Large intestine (tissue), 3 donors: ENCODE measurements around the gene TSPEAR. TPM values are rescaled to one million over a fixed set of nuclear protein-coding genes. Genes with fewer than 3 reads are reported as not detected.

Source experiments
- DNase-seq, 2 donors: peaks; one replicate each; pipeline versions ENCODE4 v3.0.0 to v3.0.0-alpha.2; 2013
- H3K27ac ChIP-seq: one replicate; pipeline ENCODE4 v1.5.1; 2013; ENCODE audit warnings: low read length
- H3K27me3 ChIP-seq: 2 replicates; pipeline ENCODE4 v1.6.1; 2013; ENCODE audit warnings: low read length; ENCODE audit not compliant: control insufficient read depth, insufficient read depth
- H3K36me3 ChIP-seq: 2 replicates; pipeline ENCODE4 v1.6.1; 2013; ENCODE audit warnings: low read length; ENCODE audit not compliant: control insufficient read depth, insufficient read depth
- H3K4me1 ChIP-seq: one replicate; pipeline ENCODE4 v1.6.1; 2013; ENCODE audit warnings: low read length; ENCODE audit not compliant: control insufficient read depth, insufficient read depth
- H3K4me3 ChIP-seq: one replicate; pipeline ENCODE4 v1.5.1; 2013; ENCODE audit warnings: low read length
- H3K9me3 ChIP-seq: one replicate; pipeline ENCODE4 v1.6.1; 2013; ENCODE audit warnings: mild to moderate bottlenecking, low read depth, low read length, moderate library complexity; ENCODE audit not compliant: control insufficient read depth
- WGBS: methylation state at CpG from one replicate; pipeline ENCODE4 v1.1.5; 2013; ENCODE audit warnings: low lambda C conversion rate; ENCODE audit not compliant: insufficient coverage; 5-methylcytosine and 5-hydroxymethylcytosine counted together
- polyA plus RNA-seq: library from polyadenylated mRNA; unstranded; fragments of 120-200 nt; gene quantifications from one replicate; pipeline ENCODE4 v1.2.1, GENCODE V29; 2013

The TSPEAR gene
- polyA plus RNA-seq, 1 donor: 0.55 TPM

DNA sequence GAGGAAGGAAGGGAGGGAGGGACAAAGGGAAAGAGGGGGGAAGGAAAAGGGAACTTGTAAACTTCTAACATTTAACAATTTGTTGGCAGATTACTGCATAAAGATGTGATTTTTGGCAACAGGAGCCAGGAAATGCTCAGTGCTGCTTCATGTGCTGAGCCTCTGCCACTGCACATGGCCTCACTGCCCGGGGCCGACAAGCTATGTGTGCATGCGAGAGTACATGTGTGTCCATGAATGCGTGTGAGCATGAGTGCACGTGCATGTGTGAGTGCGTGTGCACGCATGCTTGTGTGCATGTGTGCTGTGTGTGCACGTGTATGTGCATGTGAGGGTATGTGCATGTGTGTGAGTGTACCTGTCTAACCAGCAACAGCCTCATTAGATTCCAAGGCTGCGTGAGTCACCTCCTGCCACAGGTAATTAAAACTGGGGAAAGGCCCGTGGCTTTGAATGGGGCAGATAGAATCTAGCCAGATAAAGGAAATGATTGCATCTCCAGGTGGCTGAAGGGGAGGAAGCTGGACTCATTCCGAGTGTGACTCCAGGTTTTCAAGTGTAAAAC is 41.4 kb upstream of the TSPEAR start:
- WGBS: no CpG with 5 or more reads among the region's 11 CpGs

GRCh38 chr21:44751799-44752636 is 40.6 kb upstream of the TSPEAR start:
- no peaks in the 10 kb centered on the region for H3K9me3 ChIP-seq
- no peak for DNase-seq
- peaks cover 15% of the 10 kb centered on the region for H3K27me3 ChIP-seq
- H3K4me1 ChIP-seq: no peaks in the 10 kb centered on the region
- WGBS: no CpG with 5 or more reads among the region's 34 CpGs
- H3K4me3 ChIP-seq: no peak overlapping the region
- H3K36me3 ChIP-seq: no peaks in the 10 kb centered on the region
- H3K27ac ChIP-seq: no peak overlapping the region

More for the DNA sequence above, 41.4 kb upstream of the TSPEAR start:
- Histone ChIP-seq H3K4me3 (no peak overlapping the region), H3K9me3 (no peaks in the 10 kb centered on the region), H3K27me3 (peaks cover 15% of the 10 kb centered on the region), H3K27ac (no peak overlapping the region), H3K36me3 (no peaks in the 10 kb centered on the region), H3K4me1 (no peaks in the 10 kb centered on the region)
- no peak for DNase-seq

DNA sequence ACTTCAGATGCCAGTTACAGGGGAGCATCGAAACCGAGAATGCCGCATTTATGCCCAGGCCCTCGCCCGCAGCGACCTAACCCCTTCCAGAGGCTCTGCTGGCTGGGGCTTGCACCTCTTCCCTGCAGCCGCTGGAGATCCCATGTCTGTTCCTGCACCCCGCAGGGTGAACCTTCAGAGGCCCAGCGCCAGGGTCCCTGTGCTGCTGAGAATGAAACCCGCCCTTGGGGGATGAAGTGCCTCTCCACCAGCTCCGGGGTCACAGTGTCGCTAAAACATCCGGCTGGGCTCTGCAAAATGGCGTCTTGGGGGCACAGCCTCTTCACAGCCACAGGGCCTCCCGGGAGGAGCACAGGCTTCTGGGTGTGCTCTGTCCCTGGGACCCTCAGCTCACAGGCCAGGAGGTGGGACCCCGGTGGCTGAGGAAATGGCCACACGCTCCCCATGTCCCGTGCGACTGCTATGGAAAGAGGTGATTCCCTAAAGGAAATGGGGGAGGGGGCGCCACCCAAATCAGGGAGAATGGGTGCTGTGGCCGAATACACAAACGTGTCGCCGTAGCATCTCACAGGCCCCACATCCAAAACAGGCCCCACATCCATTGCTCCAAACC is 39.9 kb upstream of the TSPEAR start:
- H3K4me1 ChIP-seq: no peaks in the 10 kb centered on the region
- peaks cover 15% of the 10 kb centered on the region for H3K27me3 ChIP-seq
- H3K36me3 ChIP-seq: no peaks in the 10 kb centered on the region
- DNase-seq: no peak
- H3K9me3 ChIP-seq: no peaks in the 10 kb centered on the region
- WGBS: no CpG with 5 or more reads among the region's 24 CpGs
- H3K4me3 ChIP-seq: no peak overlapping the region
- H3K27ac ChIP-seq: no peak overlapping the region

- Histone ChIP-seq H3K27me3 (peaks cover 15% of the 10 kb centered on the region), H3K4me3 (no peak overlapping the region), H3K4me1 (no peaks in the 10 kb centered on the region), H3K9me3 (no peaks in the 10 kb centered on the region), H3K27ac (no peak overlapping the region), H3K36me3 (no peaks in the 10 kb centered on the region)
- WGBS: no CpG with 5 or more reads among the region's 12 CpGs
- DNase-seq: no peak
Measured at GRCh38 chr21:44750675-44751025, 39.3 kb upstream of the TSPEAR start.

DNA sequence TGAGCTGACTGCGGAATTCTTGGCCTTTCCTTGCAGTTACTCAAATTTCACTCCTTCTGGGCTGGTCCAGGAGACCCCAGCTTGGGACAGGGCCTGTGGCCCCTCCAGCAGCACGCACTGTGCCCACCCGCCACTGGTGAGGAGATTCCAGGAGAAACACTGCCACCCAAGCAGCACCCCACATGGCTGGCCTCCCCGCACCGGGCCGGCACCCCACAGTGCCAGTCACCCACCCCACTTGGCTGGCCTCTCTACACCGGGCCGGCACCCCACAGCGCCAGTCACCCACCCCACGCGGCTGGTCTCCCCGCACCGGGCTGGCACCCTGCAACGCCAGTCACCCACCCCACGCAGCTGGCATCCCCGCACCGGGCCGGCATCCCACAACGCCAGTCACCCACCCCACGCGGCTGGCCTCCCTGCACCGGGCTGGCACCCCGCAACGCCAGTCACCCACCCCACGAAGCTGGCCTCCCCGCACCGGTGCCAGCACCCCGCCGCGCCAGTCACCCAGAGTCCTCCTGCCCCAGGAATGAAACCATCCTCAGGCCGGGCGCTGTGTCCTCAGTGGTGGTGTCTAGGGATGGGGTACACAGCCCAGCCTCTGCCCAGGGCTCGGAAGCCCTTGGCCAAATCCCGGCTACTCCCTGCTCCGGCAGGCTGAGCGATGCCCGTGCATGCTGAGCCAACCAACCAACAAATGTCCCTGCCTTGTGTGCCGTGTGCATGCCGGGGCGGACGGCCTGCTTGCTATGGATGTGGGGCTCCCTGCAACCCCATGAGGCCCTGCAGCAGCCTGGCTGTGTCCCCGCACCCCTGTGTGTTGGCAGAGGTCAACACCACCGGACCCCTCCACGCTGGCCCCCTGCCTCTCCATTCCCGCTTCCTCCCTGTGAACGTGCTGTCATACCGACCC is 38.6 kb upstream of the TSPEAR start:
- Histone ChIP-seq H3K27me3 (peaks cover 15% of the 10 kb centered on the region), H3K36me3 (no peaks in the 10 kb centered on the region), H3K4me1 (no peaks in the 10 kb centered on the region), H3K9me3 (no peaks in the 10 kb centered on the region), H3K4me3 (no peak overlapping the region), H3K27ac (no peak overlapping the region)
- WGBS: no CpG with 5 or more reads among the region's 47 CpGs
- no peak for DNase-seq

DNA sequence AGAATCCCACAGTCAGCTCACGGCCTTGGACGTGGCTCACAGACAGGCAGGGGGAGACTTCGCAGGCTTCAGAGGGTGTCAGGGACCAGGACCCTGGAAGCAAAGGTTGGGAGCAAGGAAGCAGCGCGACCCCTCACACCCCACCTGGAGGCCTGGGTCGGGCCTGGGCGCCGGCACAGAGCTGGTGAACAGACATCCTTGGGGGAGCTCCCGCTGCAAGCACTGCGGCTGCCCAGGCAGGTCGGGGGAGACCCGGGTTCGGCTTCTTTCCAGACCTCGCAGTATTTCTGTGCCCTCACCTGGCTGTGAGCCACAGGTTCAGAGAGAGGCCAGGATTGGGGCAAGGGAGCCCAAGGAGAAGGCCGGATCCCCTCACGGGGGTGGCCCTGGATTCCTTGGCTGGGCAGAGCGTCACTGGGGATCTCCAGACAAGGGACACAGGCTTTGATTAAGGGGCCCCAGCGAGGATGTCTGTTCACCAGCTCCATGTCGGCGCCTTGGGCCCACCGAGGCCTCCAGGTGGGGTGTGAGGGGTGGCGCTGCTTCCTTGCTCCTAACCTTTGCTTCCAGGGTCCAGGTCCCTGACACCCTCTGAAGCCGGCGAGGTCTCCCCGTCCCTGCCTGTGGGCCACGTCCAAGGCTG is 37.9 kb upstream of the TSPEAR start:
- no peak for DNase-seq
- H3K4me3 ChIP-seq: no peak overlapping the region
- no peak overlapping the region for H3K27ac ChIP-seq
- H3K4me1 ChIP-seq: no peaks in the 10 kb centered on the region
- no peaks in the 10 kb centered on the region for H3K36me3 ChIP-seq
- WGBS: no CpG with 5 or more reads among the region's 26 CpGs
- peaks cover 15% of the 10 kb centered on the region for H3K27me3 ChIP-seq
- no peaks in the 10 kb centered on the region for H3K9me3 ChIP-seq

DNA sequence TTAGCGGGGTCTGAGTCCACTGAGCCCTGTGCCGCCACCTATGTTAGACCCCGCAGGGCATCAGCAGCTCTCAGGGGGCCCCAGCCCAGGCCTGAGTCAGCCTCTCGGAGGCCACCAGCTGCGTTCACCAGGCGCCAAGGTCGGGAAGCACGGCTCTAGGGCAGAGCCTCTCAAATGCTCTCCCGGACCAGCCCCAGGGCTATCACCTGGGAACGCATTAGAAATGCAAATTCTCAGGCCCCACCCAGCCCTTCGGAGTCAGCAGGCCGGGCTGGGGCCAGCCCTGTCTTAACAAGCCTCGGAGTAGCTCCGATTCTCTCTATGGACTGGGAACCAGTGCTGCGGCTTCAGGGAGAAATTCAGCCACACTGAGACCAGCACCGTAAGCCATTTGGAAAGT is 37.2 kb upstream of the TSPEAR start:
- H3K27ac ChIP-seq: no peak overlapping the region
- H3K9me3 ChIP-seq: no peaks in the 10 kb centered on the region
- H3K4me3 ChIP-seq: no peak overlapping the region
- H3K4me1 ChIP-seq: no peaks in the 10 kb centered on the region
- WGBS: no CpG with 5 or more reads among the region's 16 CpGs
- H3K27me3 ChIP-seq: peaks cover 15% of the 10 kb centered on the region
- H3K36me3 ChIP-seq: no peaks in the 10 kb centered on the region
- DNase-seq: no peak

DNA sequence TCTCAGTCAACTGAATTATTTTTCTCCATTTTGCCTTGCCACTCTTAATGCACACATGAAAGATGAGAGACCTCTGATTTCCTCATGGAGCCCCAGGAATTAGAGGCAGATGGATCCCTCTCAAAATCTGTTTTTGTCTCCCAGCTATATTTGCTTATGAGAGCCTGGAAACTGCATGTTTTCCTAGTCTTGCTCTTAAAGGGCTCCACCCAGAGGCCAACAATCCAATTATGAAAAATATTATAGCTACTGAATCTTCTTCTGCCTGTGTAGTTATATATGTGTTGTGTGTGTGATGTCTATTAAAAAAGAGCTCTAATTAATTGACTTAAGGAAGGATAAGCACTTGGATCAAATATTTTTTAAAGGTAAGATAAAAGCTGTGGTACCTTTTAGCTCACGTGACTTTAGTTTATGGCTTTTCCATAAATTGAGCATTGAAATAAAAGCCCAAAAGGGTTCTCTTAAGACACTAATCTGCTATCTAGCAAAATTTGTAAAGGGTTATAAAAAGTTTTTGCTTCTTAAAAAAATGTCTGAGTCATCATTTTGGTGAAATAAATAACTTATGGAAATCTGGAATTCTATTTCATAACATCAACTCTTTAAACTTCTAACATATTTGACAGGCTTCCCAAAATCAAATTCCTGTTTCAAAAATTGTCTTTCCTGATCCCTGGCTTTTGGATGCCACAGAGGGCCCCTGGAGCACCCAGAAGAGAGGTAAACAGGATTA is 31.2 kb upstream of the TSPEAR start:
- Histone ChIP-seq H3K4me1 (no peaks in the 10 kb centered on the region), H3K27ac (no peak overlapping the region), H3K9me3 (peaks cover 7% of the 10 kb centered on the region), H3K36me3 (no peaks in the 10 kb centered on the region), H3K4me3 (no peak overlapping the region), H3K27me3 (no peaks in the 10 kb centered on the region)
- 83% methylated on average over 1 of the region's 1 CpG for WGBS
- no peak for DNase-seq

- H3K36me3 ChIP-seq: no peaks in the 10 kb centered on the region
- no peak overlapping the region for H3K4me3 ChIP-seq
- H3K27ac ChIP-seq: no peak overlapping the region
- 60% methylated on average over 1 of the region's 3 CpGs for WGBS
- no peak for DNase-seq
- H3K4me1 ChIP-seq: no peaks in the 10 kb centered on the region
- H3K27me3 ChIP-seq: no peaks in the 10 kb centered on the region
- peaks cover 12% of the 10 kb centered on the region for H3K9me3 ChIP-seq
Measured at GRCh38 chr21:44741921-44742320, 30.5 kb upstream of the TSPEAR start.
